K562 (cell line): Measurements from ENCODE around the gene NFIB.
A peak's percentile ranks its signal among the peaks of the same experiment; 100 is the strongest.

ENCODE experiments used
- FOXK1 ChIP-seq: sonication (generic); formaldehyde crosslinking; IDR thresholded peaks from 2 replicates; pipeline ENCODE4 v1.8.0; 2022; ENCODE audit warnings: missing genetic modification reagents, mild to moderate bottlenecking, borderline replicate concordance
- ILK ChIP-seq: fragments of 450-650 bp; IDR thresholded peaks from 2 replicates; pipeline ENCODE4 v1.6.1; 2016; ENCODE audit warnings: missing genetic modification characterization, low read depth, mild to moderate bottlenecking, missing compliant biosample characterization, moderate library complexity, borderline replicate concordance
- NR1H2 ChIP-seq: sonication (generic); formaldehyde crosslinking; IDR thresholded peaks from 2 replicates; pipeline ENCODE4 v1.4.0; 2020; ENCODE audit warnings: mild to moderate bottlenecking, missing genetic modification reagents
- POLR2A ChIP-seq: fragments of 450-650 bp; conservative IDR thresholded peaks from 2 replicates; pipeline ENCODE4 v1.6.1; 2016
- RBM17 ChIP-seq: fragments of 200-400 bp; formaldehyde crosslinking; IDR thresholded peaks from 2 replicates; pipeline ENCODE4 v1.6.1; 2017; ENCODE audit warnings: low read depth, mild to moderate bottlenecking, low read length, borderline replicate concordance
- RBM22 ChIP-seq: fragments of 200-400 bp; formaldehyde crosslinking; IDR thresholded peaks from 2 replicates; pipeline ENCODE4 v1.6.1; 2018; ENCODE audit warnings: low read length, low read depth; ENCODE audit not compliant: poor library complexity, severe bottlenecking
- ZNF274 ChIP-seq: IDR thresholded peaks from 2 replicates; pipeline ENCODE4 v1.6.1; 2011; ENCODE audit warnings: low read depth, mild to moderate bottlenecking, low read length, moderate library complexity, borderline replicate concordance
- TF ChIP-seq, protein P1 (sequence below), 2 experiments: fragments of 450-650 bp in 1 of 2; sonication (generic) in 1 of 2; formaldehyde crosslinking; conservative IDR thresholded peaks; 2 replicates each; pipeline versions ENCODE4 v1.4.0 to v1.8.1; 2020 to 2022; ENCODE audit warnings: mild to moderate bottlenecking in 1 of 2, missing genetic modification reagents in 1 of 2
- TF ChIP-seq, protein P2 (sequence below): fragments of 450-650 bp; formaldehyde crosslinking; IDR thresholded peaks from 2 replicates; pipeline ENCODE4 v1.4.0; 2022; ENCODE audit warnings: missing genetic modification characterization

DNA sequence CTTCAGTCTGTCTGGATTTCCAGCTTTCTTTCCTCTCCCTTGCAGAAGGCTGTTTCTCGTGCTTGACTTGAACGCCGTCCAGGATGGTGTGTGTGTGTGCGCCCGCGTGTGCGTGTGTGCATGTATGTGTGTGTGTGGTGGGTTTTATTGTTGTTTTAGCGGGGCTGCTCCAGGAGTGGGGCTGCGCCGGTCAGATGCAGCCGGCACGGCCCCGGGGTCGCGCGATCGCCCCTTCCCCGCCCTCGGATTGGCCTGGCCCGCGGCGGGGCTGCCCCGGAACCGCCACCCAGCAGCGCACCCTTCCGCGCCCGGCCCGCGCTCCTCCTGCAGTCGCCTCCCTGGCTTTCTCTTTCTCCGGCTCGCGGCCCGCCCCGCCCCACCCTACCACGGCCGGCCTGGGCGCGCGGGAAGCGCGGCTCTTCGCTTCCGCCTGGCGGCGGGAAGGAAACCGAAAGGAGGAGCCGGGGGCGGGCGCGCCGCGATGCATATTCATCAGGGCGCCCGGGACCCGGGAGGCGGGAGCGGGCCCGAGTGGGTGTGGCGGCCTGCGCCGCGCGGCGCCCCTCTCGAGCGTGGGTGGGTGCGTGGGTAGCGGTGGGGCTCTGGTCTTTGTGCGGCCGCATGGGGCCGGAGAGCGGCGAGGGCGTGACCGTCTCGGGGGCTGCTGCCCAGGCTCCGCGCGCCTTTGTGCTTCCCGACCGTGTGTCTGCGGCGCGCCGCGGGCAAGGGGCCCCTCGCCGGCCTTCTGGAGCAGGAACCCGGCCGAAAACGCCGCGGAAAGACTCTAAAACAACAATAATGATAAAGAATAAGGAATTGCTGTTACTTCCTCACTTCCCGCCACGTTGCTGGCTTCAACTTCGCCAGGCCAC is 8.5 kb upstream of the NFIB start:
- no peak for TF ChIP-seq ILK (tag)
- TF ChIP-seq FOXK1 (CRISPR knock-in tag) = no peak
- no peak for TF ChIP-seq NR1H2 (CRISPR knock-in tag)
- TF ChIP-seq POLR2A = peak; percentile 68
- TF ChIP-seq, protein P1, sequence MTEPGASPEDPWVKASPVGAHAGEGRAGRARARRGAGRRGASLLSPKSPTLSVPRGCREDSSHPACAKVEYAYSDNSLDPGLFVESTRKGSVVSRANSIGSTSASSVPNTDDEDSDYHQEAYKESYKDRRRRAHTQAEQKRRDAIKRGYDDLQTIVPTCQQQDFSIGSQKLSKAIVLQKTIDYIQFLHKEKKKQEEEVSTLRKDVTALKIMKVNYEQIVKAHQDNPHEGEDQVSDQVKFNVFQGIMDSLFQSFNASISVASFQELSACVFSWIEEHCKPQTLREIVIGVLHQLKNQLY (CRISPR knock-in tag; conservative IDR thresholded peaks at IDR 0.05) = no peak
- no peak for TF ChIP-seq RBM17
- no peak for TF ChIP-seq ZNF274
- no peak for TF ChIP-seq RBM22
- TF ChIP-seq, protein P2, sequence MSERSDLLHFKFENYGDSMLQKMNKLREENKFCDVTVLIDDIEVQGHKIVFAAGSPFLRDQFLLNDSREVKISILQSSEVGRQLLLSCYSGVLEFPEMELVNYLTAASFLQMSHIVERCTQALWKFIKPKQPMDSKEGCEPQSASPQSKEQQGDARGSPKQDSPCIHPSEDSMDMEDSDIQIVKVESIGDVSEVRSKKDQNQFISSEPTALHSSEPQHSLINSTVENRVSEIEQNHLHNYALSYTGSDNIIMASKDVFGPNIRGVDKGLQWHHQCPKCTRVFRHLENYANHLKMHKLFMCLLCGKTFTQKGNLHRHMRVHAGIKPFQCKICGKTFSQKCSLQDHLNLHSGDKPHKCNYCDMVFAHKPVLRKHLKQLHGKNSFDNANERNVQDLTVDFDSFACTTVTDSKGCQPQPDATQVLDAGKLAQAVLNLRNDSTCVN = no peak
